Neural cell (in vitro differentiated cells): ENCODE measurements around the gene ZNF474. TPM values are rescaled to one million over a fixed set of nuclear protein-coding genes. Genes with fewer than 3 reads are reported as not detected.

Experiments
- H2AFZ ChIP-seq: fragments of 200-600, 300-800 bp; sonication (generic), shearing (Covaris generic); 2 replicates; pipeline ENCODE4 v1.6.0; 2014; ENCODE audit warnings: low read depth, mild to moderate bottlenecking, antibody characterized with exemption, low read length, moderate library complexity
- H3F3A ChIP-seq: fragments of 200-600 bp; shearing (Covaris generic); 2 replicates; pipeline ENCODE4 v1.6.1; 2016; ENCODE audit warnings: mild to moderate bottlenecking, moderate library complexity, mixed read lengths, antibody characterized with exemption, low read length; ENCODE audit not compliant: insufficient read depth, poor library complexity, severe bottlenecking
- H3K27ac ChIP-seq: fragments of 200-600, 300-800 bp; sonication (generic), shearing (Covaris generic); 2 replicates; pipeline ENCODE4 v1.5.1; 2014; ENCODE audit warnings: mild to moderate bottlenecking, low read length, moderate library complexity
- H3K27me3 ChIP-seq: fragments of 300-800, 200-600 bp; sonication (generic), shearing (Covaris generic); 2 replicates; pipeline ENCODE4 v1.6.0; 2014; ENCODE audit warnings: mild to moderate bottlenecking, low read depth, low read length, moderate library complexity; ENCODE audit not compliant: insufficient read depth
- H3K36me3 ChIP-seq: fragments of 300-800, 200-600 bp; sonication (generic), shearing (Covaris generic); 2 replicates; pipeline ENCODE4 v1.5.1; 2014; ENCODE audit warnings: mild to moderate bottlenecking, antibody characterized with exemption, low read length, moderate library complexity; ENCODE audit not compliant: insufficient read depth
- H3K4me2 ChIP-seq: fragments of 300-800, 200-600 bp; sonication (generic), shearing (Covaris generic); 2 replicates; pipeline ENCODE4 v1.6.0; 2014; ENCODE audit warnings: mild to moderate bottlenecking, low read length
- H3K4me3 ChIP-seq: fragments of 300-800, 200-600 bp; sonication (generic), shearing (Covaris generic); 2 replicates; pipeline ENCODE4 v1.5.1; 2014; ENCODE audit warnings: mild to moderate bottlenecking, low read length, moderate library complexity
- H3K79me2 ChIP-seq: fragments of 200-600 bp; shearing (Covaris generic); replicated peaks from 2 replicates; pipeline ENCODE4 v1.6.0; 2014; ENCODE audit warnings: mild to moderate bottlenecking, low read length, moderate library complexity; ENCODE audit not compliant: insufficient read depth
- H3K9ac ChIP-seq: fragments of 300-800, 200-600 bp; sonication (generic), shearing (Covaris generic); 2 replicates; pipeline ENCODE4 v1.6.1; 2016; ENCODE audit warnings: mild to moderate bottlenecking, low read length, mixed read lengths
- H3K9me2 ChIP-seq: fragments of 200-600 bp; shearing (Covaris generic); 2 replicates; pipeline ENCODE4 v1.6.1; 2016; ENCODE audit warnings: mild to moderate bottlenecking, low read length, mixed read lengths; ENCODE audit not compliant: insufficient read depth
- H3K9me3 ChIP-seq: fragments of 200-600, 300-800 bp; sonication (generic), shearing (Covaris generic); 2 replicates; pipeline ENCODE4 v1.6.1; 2016; ENCODE audit warnings: mild to moderate bottlenecking, mixed run types, low read length, moderate library complexity, mixed read lengths
- H4K20me1 ChIP-seq: fragments of 200-600 bp; shearing (Covaris generic); 2 replicates; pipeline ENCODE4 v1.6.1; 2016; ENCODE audit warnings: mild to moderate bottlenecking, mixed run types; ENCODE audit not compliant: insufficient read depth
- EP300 ChIP-seq: fragments of 450-650 bp; conservative IDR thresholded peaks from 2 replicates; pipeline ENCODE4 v1.6.1; 2014; ENCODE audit warnings: antibody characterized with exemption, mild to moderate bottlenecking, moderate library complexity; ENCODE audit not compliant: poor library complexity, severe bottlenecking
- EZH2 ChIP-seq: fragments of 200-600, 300-800 bp; shearing (Covaris generic), sonication (generic); IDR thresholded peaks from 2 replicates; pipeline ENCODE4 v1.6.1; 2014; ENCODE audit warnings: antibody characterized with exemption, low read length, borderline replicate concordance, mild to moderate bottlenecking; ENCODE audit not compliant: insufficient read depth, poor library complexity, severe bottlenecking
- MXI1 ChIP-seq: fragments of 450-650 bp; conservative IDR thresholded peaks from 2 replicates; pipeline ENCODE4 v1.6.1; 2014; ENCODE audit warnings: antibody characterized with exemption, mild to moderate bottlenecking; ENCODE audit not compliant: poor library complexity, severe bottlenecking
- POLR2AphosphoS5 ChIP-seq: IDR thresholded peaks from 2 replicates; pipeline ENCODE4 v1.6.1; 2012
- RAD21 ChIP-seq: fragments of 450-650 bp; conservative IDR thresholded peaks from 2 replicates; pipeline ENCODE4 v1.6.1; 2014; ENCODE audit warnings: antibody characterized with exemption, mild to moderate bottlenecking, moderate library complexity
- SMC3 ChIP-seq: fragments of 450-650 bp; conservative IDR thresholded peaks from 2 replicates; pipeline ENCODE4 v1.6.1; 2014; ENCODE audit warnings: antibody characterized with exemption, mild to moderate bottlenecking, moderate library complexity; ENCODE audit not compliant: poor library complexity
- TAF1 ChIP-seq: IDR thresholded peaks from 2 replicates; pipeline ENCODE4 v1.6.1; 2012; ENCODE audit warnings: low read depth
- polyA plus RNA-seq: library from polyadenylated mRNA; depleted of rRNA; stranded (reverse); fragments of >200 nt; gene quantifications from 2 replicates; pipeline ENCODE4 v1.2.3, GENCODE V29; 2014
- TF ChIP-seq, protein P1 (sequence below): IDR thresholded peaks from 2 replicates; pipeline ENCODE4 v1.6.1; 2012; ENCODE audit warnings: borderline replicate concordance
- TF ChIP-seq, protein P2 (sequence below): fragments of 450-650 bp; IDR thresholded peaks from 2 replicates; pipeline ENCODE4 v1.5.1; 2014; ENCODE audit warnings: antibody characterized with exemption, mild to moderate bottlenecking, moderate library complexity; ENCODE audit not compliant: poor library complexity, severe bottlenecking

ZNF474 gene
- polyA plus RNA-seq, 1 donor from 2014 or later: not detected

DNA sequence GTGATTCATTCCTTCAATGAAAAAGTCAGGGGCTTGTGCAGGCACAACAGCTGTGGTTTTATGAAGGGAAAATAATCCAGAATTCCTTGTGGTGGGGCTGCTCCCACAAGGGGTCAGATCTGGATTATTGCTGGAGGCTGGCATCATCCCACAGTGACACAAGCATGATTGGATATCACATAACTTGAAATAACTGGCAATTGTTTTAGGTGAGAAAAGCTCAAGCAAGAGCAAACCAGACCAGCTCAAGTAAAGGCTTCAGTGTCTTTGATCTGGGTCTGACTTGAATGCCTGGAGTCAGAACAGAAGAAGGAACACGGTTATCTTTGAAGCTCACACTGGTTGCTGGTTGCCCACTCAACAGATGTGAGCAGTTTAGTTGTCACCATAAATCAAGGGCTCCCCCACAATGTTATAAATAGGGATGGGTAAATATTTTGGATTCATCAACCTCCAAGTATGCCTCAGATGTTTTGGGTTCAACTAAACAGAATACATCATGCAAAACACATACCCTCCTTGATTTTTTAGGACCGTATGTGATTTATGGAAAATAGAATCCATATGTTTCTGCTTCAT, 3.1 kb upstream of the ZNF474 start:
- TF ChIP-seq, protein P1, sequence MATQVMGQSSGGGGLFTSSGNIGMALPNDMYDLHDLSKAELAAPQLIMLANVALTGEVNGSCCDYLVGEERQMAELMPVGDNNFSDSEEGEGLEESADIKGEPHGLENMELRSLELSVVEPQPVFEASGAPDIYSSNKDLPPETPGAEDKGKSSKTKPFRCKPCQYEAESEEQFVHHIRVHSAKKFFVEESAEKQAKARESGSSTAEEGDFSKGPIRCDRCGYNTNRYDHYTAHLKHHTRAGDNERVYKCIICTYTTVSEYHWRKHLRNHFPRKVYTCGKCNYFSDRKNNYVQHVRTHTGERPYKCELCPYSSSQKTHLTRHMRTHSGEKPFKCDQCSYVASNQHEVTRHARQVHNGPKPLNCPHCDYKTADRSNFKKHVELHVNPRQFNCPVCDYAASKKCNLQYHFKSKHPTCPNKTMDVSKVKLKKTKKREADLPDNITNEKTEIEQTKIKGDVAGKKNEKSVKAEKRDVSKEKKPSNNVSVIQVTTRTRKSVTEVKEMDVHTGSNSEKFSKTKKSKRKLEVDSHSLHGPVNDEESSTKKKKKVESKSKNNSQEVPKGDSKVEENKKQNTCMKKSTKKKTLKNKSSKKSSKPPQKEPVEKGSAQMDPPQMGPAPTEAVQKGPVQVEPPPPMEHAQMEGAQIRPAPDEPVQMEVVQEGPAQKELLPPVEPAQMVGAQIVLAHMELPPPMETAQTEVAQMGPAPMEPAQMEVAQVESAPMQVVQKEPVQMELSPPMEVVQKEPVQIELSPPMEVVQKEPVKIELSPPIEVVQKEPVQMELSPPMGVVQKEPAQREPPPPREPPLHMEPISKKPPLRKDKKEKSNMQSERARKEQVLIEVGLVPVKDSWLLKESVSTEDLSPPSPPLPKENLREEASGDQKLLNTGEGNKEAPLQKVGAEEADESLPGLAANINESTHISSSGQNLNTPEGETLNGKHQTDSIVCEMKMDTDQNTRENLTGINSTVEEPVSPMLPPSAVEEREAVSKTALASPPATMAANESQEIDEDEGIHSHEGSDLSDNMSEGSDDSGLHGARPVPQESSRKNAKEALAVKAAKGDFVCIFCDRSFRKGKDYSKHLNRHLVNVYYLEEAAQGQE: no peak
- no peak for TF ChIP-seq MXI1
- no peak for TF ChIP-seq TAF1
- TF ChIP-seq EZH2: no peak
- TF ChIP-seq RAD21: no peak
- TF ChIP-seq EP300: no peak
- TF ChIP-seq, protein P2, sequence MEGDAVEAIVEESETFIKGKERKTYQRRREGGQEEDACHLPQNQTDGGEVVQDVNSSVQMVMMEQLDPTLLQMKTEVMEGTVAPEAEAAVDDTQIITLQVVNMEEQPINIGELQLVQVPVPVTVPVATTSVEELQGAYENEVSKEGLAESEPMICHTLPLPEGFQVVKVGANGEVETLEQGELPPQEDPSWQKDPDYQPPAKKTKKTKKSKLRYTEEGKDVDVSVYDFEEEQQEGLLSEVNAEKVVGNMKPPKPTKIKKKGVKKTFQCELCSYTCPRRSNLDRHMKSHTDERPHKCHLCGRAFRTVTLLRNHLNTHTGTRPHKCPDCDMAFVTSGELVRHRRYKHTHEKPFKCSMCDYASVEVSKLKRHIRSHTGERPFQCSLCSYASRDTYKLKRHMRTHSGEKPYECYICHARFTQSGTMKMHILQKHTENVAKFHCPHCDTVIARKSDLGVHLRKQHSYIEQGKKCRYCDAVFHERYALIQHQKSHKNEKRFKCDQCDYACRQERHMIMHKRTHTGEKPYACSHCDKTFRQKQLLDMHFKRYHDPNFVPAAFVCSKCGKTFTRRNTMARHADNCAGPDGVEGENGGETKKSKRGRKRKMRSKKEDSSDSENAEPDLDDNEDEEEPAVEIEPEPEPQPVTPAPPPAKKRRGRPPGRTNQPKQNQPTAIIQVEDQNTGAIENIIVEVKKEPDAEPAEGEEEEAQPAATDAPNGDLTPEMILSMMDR: no peak
- TF ChIP-seq POLR2AphosphoS5: no peak
- TF ChIP-seq SMC3: no peak
- Histone ChIP-seq H3K4me2 (no peak overlapping the region), H3K9me3 (no peaks in the 10 kb centered on the region), H2AFZ (no peak overlapping the region), H3K9me2 (no peaks in the 10 kb centered on the region), H3K4me3 (no peak overlapping the region), H3K27ac (no peak overlapping the region), H4K20me1 (no peaks in the 10 kb centered on the region), H3K9ac (no peak overlapping the region), H3K27me3 (no peaks in the 10 kb centered on the region), H3K36me3 (no peaks in the 10 kb centered on the region), H3F3A (no peaks in the 10 kb centered on the region), H3K79me2 (no peaks in the 10 kb centered on the region)

DNA sequence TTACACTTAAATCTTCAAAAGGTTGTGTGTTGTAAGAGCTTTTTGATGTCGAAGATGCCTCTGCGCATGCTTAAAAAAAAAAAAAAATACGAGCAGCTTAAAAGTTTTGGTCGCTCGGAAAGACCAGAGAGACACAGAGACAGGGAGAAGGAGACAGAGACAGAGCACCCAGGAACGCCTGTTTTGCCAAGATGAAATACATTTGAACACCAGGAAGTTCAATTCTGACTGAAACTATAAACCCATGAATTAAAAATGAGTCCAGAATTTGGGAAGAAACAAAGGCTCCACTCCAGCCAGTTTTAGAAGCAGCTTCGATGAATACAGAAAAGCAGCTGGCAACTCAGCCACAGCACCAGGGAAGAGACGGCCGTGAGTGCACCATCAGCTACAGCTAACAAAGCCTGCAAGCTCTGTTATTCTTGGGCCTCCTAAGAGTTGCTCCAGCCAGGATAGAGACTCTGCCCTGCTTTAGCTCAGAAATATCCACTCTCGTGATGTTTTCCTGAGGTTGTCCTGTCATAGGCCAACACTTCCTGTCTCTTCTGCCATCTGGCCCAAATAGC, 2.5 kb upstream of the ZNF474 start:
- Histone ChIP-seq H3K36me3 (no peaks in the 10 kb centered on the region), H3K9ac (no peak overlapping the region), H3K9me3 (no peaks in the 10 kb centered on the region), H3F3A (no peaks in the 10 kb centered on the region), H3K27me3 (no peaks in the 10 kb centered on the region), H3K27ac (no peak overlapping the region), H3K9me2 (no peaks in the 10 kb centered on the region), H3K79me2 (no peaks in the 10 kb centered on the region), H3K4me3 (no peak overlapping the region), H3K4me2 (no peak overlapping the region), H4K20me1 (no peaks in the 10 kb centered on the region), H2AFZ (no peak overlapping the region)
- TF ChIP-seq SMC3 (no peak), POLR2AphosphoS5 (no peak), EZH2 (no peak)
